IMR-90 (cell line): ENCODE data around the gene ADCK2. TPM values are rescaled to one million over a fixed set of nuclear protein-coding genes. Genes with fewer than 3 reads are reported as not detected.

Experiments used
- ATAC-seq: fragments of 200-7000 bp; cut with Tn5 transposase; 2 replicates; pipeline ENCODE4 v1.9.1; 2020; ENCODE audit warnings: low read depth, mild to moderate bottlenecking, moderate library complexity
- BruUV-seq: library from RNA; stranded (reverse); fragments of 400-500 nt; replicated peaks from 2 replicates; lab custom pipeline; 2021; lab: Mats Ljungman, UMichigan
- CTCF ChIA-PET: fragments of 300-600 bp; formaldehyde crosslinking; extraction: SDS; loops from one replicate; lab custom pipeline; 2021; ENCODE audit warnings: antibody characterized with exemption; lab: Yijun Ruan, JAX
- POLR2A ChIA-PET: fragments of 300-600 bp; sonication (Branson Sonifier 250); formaldehyde crosslinking; loops from one replicate; lab custom pipeline; 2022; ENCODE audit warnings: antibody characterized with exemption; ENCODE audit not compliant: unreplicated experiment; lab: Charles Lee
- DNase-seq: peaks from one replicate; pipeline ENCODE4 v3.0.0; 2013
- H2AFZ ChIP-seq: replicated peaks from 2 replicates; pipeline ENCODE3; 2013; ENCODE audit warnings: low read length, mild to moderate bottlenecking; ENCODE audit not compliant: poor library complexity
- H2AK5ac ChIP-seq: 2 replicates; pipeline ENCODE4 v1.6.1; 2013; ENCODE audit warnings: low read depth, low read length, inconsistent platforms
- H2AK9ac ChIP-seq: replicated peaks from 2 replicates; pipeline ENCODE3; 2013; ENCODE audit warnings: mild to moderate bottlenecking, low read depth, low read length, moderate library complexity; ENCODE audit not compliant: poor library complexity
- H2BK120ac ChIP-seq: 2 replicates; pipeline ENCODE4 v1.6.1; 2013; ENCODE audit warnings: low read depth, low read length, inconsistent platforms
- H2BK15ac ChIP-seq: 3 replicates; pipeline ENCODE4 v1.6.1; 2013; ENCODE audit warnings: low read depth, low read length, inconsistent platforms
- H2BK20ac ChIP-seq: 2 replicates; pipeline ENCODE4 v1.6.1; 2013; ENCODE audit warnings: low read depth, mild to moderate bottlenecking, inconsistent platforms, low read length, moderate library complexity
- H2BK5ac ChIP-seq: 2 replicates; pipeline ENCODE4 v1.6.1; 2013; ENCODE audit warnings: mild to moderate bottlenecking, low read depth, low read length, inconsistent platforms; ENCODE audit not compliant: poor library complexity, severe bottlenecking
- H3K14ac ChIP-seq: replicated peaks from 2 replicates; pipeline ENCODE4 v1.6.1; 2013; ENCODE audit warnings: low read depth, low read length, inconsistent platforms
- H3K18ac ChIP-seq: 2 replicates; pipeline ENCODE4 v1.6.1; 2013; ENCODE audit warnings: low read depth, low read length, control low read depth
- H3K23ac ChIP-seq: 2 replicates; pipeline ENCODE4 v1.6.1; 2013; ENCODE audit warnings: low read depth, low read length, inconsistent platforms
- H3K27ac ChIP-seq: 2 replicates; pipeline ENCODE4 v1.5.1; 2013; ENCODE audit warnings: mild to moderate bottlenecking, control low read depth, low read length; ENCODE audit not compliant: insufficient read depth
- H3K27me3 ChIP-seq: 2 replicates; pipeline ENCODE4 v1.6.1; 2013; ENCODE audit warnings: low read length; ENCODE audit not compliant: control insufficient read depth, insufficient read depth
- H3K36me3 ChIP-seq: 2 replicates; pipeline ENCODE4 v1.6.1; 2013; ENCODE audit warnings: low read length, mixed read lengths; ENCODE audit not compliant: control insufficient read depth, insufficient read depth
- H3K4ac ChIP-seq: 2 replicates; pipeline ENCODE4 v1.6.1; 2013; ENCODE audit warnings: low read depth, low read length, inconsistent platforms
- H3K4me1 ChIP-seq: 2 replicates; pipeline ENCODE4 v1.6.1; 2013; ENCODE audit warnings: low read length, mixed read lengths; ENCODE audit not compliant: control insufficient read depth, insufficient read depth
- H3K4me2 ChIP-seq: 2 replicates; pipeline ENCODE4 v1.6.1; 2013; ENCODE audit warnings: low read depth, mild to moderate bottlenecking, control low read depth, low read length, moderate library complexity
- H3K4me3 ChIP-seq: 2 replicates; pipeline ENCODE4 v1.5.1; 2013; ENCODE audit warnings: low read depth, mild to moderate bottlenecking, control low read depth, low read length, moderate library complexity; ENCODE audit not compliant: insufficient read depth
- H3K56ac ChIP-seq: 2 replicates; pipeline ENCODE4 v1.6.1; 2013; ENCODE audit warnings: low read length, inconsistent platforms; ENCODE audit not compliant: insufficient read depth; ENCODE audit errors: extremely low read depth
- H3K79me1 ChIP-seq, 2 experiments: 2 replicates each; pipeline ENCODE4 v1.6.1; 2013; ENCODE audit warnings: low read length in 2 of 2, inconsistent platforms in 1 of 2, low read depth in 1 of 2
- H3K9ac ChIP-seq: 2 replicates; pipeline ENCODE4 v1.6.1; 2013; ENCODE audit warnings: low read depth, low read length, control low read depth
- H3K9me1 ChIP-seq: 2 replicates; pipeline ENCODE4 v1.6.1; 2013; ENCODE audit warnings: low read length, inconsistent platforms; ENCODE audit not compliant: insufficient read depth
- H3K9me3 ChIP-seq: 2 replicates; pipeline ENCODE4 v1.6.1; 2013; ENCODE audit warnings: low read length; ENCODE audit not compliant: control insufficient read depth, insufficient read depth
- H4K20me1 ChIP-seq: 2 replicates; pipeline ENCODE4 v1.6.1; 2013; ENCODE audit warnings: low read length, inconsistent platforms; ENCODE audit not compliant: insufficient read depth
- H4K5ac ChIP-seq: 2 replicates; pipeline ENCODE4 v1.6.1; 2013; ENCODE audit warnings: mild to moderate bottlenecking, low read depth, low read length, control low read depth
- H4K8ac ChIP-seq, 2 experiments: 2 replicates each; pipeline ENCODE4 v1.6.1; 2013; ENCODE audit warnings: low read depth in 2 of 2, low read length in 2 of 2, control low read depth in 1 of 2, inconsistent platforms in 1 of 2
- H4K91ac ChIP-seq: 2 replicates; pipeline ENCODE4 v1.6.1; 2013; ENCODE audit warnings: low read depth, low read length, inconsistent platforms; ENCODE audit not compliant: insufficient read depth
- CEBPB ChIP-seq: IDR thresholded peaks from 2 replicates; pipeline ENCODE4 v1.6.1; 2012; ENCODE audit warnings: low read depth, low read length, improper control_type of control experiment
- ELK1 ChIP-seq: fragments of 150-350 bp; IDR thresholded peaks from 2 replicates; pipeline ENCODE4 v1.6.1; 2016; ENCODE audit warnings: low read depth, mild to moderate bottlenecking, low read length, moderate library complexity, borderline replicate concordance
- FOS ChIP-seq: fragments of 150-350 bp; IDR thresholded peaks from 2 replicates; pipeline ENCODE4 v1.6.1; 2016; ENCODE audit warnings: low read depth, low read length
- MAZ ChIP-seq: IDR thresholded peaks from 2 replicates; pipeline ENCODE4 v1.6.1; 2012; ENCODE audit warnings: low read depth, mild to moderate bottlenecking, low read length, improper control_type of control experiment, moderate library complexity, borderline replicate concordance
- MXI1 ChIP-seq: IDR thresholded peaks from 2 replicates; pipeline ENCODE4 v1.6.1; 2012; ENCODE audit warnings: low read depth, mild to moderate bottlenecking, low read length, moderate library complexity, borderline replicate concordance
- NFE2L2 ChIP-seq: fragments of 150-350 bp; IDR thresholded peaks from 2 replicates; pipeline ENCODE4 v1.6.1; 2016; ENCODE audit warnings: low read depth, mild to moderate bottlenecking, low read length
- POLR2A ChIP-seq: IDR thresholded peaks from 2 replicates; pipeline ENCODE4 v1.6.1; 2012; ENCODE audit warnings: mild to moderate bottlenecking, low read depth, low read length
- RFX5 ChIP-seq: IDR thresholded peaks from 2 replicates; pipeline ENCODE4 v1.8.0; 2012; ENCODE audit warnings: low read depth, mild to moderate bottlenecking, low read length, moderate library complexity
- USF2 ChIP-seq: fragments of 150-350 bp; IDR thresholded peaks from 2 replicates; pipeline ENCODE4 v1.6.1; 2017; ENCODE audit warnings: mild to moderate bottlenecking, antibody characterized with exemption, low read length, low read depth
- WGBS, 2 experiments: methylation state at CpG; one replicate each; pipeline versions ENCODE4 v1.1.5 to v1.1.7; 2013; ENCODE audit warnings: missing lambda C conversion rate in 2 of 2; ENCODE audit not compliant: insufficient read length in 1 of 2; ENCODE audit errors: extremely low coverage in 2 of 2; 5-methylcytosine and 5-hydroxymethylcytosine counted together
- dilution Hi-C: fragments of 300-500 bp; cut with HindIII; formaldehyde crosslinking; loops from one replicate; pipeline ENCODE4 v1.14.3; 2018; ENCODE audit warnings: low sequenced_read_pairs; ENCODE audit not compliant: unreplicated experiment
- in situ Hi-C: fragments of 300-500 bp; cut with MboI; formaldehyde crosslinking; loops from 3 replicates; pipeline ENCODE4 v1.14.3; 2019; ENCODE audit warnings: low sequenced_read_pairs, inconsistent platforms, mixed read lengths
- intact Hi-C: fragments of 100-400 bp; cut with micrococcal nuclease; formaldehyde crosslinking; loops from 2 replicates; pipeline ENCODE4 v1.10.0; 2022
- polyA plus RNA-seq, 3 experiments: library from polyadenylated mRNA; depleted of rRNA; stranded (reverse); fragments of >200 nt; gene quantifications; 2 replicates each; pipeline ENCODE4 v1.2.3, GENCODE V29; 2012; ENCODE audit warnings: low replicate concordance in 1 of 3
- total RNA-seq: library from RNA; depleted of rRNA; stranded (reverse); fragments of >200 nt; gene quantifications from 2 replicates; pipeline ENCODE4 v1.2.3, GENCODE V29; 2012

The ADCK2 gene
- total and polyA plus RNA-seq, 2 of the 4 experiments (the other 2 are of a cell fraction) = 7.1 to 10.0 TPM

- intact Hi-C loops (loop anchor here (10.0 kb wide), 1 partner anchor 230 kb away; the partner anchor contains the start of gene BRAF), in situ Hi-C loops (no loop called here)
- no CpG with 5 or more reads among the region's 6 CpGs for WGBS, 2 experiments
Measured at GRCh38 chr7:140694592-140694991, 21.8 kb downstream of the ADCK2 start.

More at GRCh38 chr7:140694592-140694991, 21.8 kb downstream of the ADCK2 start:
- Histone ChIP-seq H2AK5ac (no peak overlapping the region), H3K27ac (no peak overlapping the region), H4K20me1 (no peaks in the 10 kb centered on the region; the same call in 1 of the 2 replicates), H3K23ac (no peak overlapping the region), H3K9me3 (no peaks in the 10 kb centered on the region), H3K14ac (no peak overlapping the region), H2BK15ac (no peak overlapping the region), H3K18ac (no peak overlapping the region), H3K79me1 (peaks cover 11 to 17% of the 10 kb centered on the region in 2 experiments; a peak in 3 of 4 replicates), H2BK5ac (no peak overlapping the region), H3K4me1 (peaks cover 5% of the 10 kb centered on the region), H2BK120ac (no peak overlapping the region), H4K8ac (no peak overlapping the region), H2AK9ac (peak overlapping the region; percentile 51), H4K91ac (no peak overlapping the region), H3K56ac (no peak overlapping the region), H3K36me3 (no peaks in the 10 kb centered on the region; the same call in 1 of the 2 replicates), H3K9me1 (peaks cover 6% of the 10 kb centered on the region; the same call in 1 of the 2 replicates), H3K4ac (no peak overlapping the region), H3K9ac (no peak overlapping the region), H3K27me3 (no peaks in the 10 kb centered on the region), H3K4me3 (no peak overlapping the region), H2AFZ (no peak overlapping the region), H2BK20ac (no peak overlapping the region), H4K5ac (no peak overlapping the region), H3K4me2 (no peak overlapping the region)
- ChIA-PET POLR2A (no interaction called here), CTCF (no interaction called here)
- no TSS peak for BruUV-seq
- dilution Hi-C loops = no loop called here
- no peak for ATAC-seq
- TF ChIP-seq NFE2L2 (no peak), USF2 (no peak), MAZ (no peak), CEBPB (no peak), RFX5 (no peak), FOS (no peak), POLR2A (no peak), ELK1 (no peak), MXI1 (no peak)
- no peak for DNase-seq
